ENCODE data around the gene RBM47.

RBM47 gene

GRCh38 chr4:40622913-40623312 is 6.8 kb downstream of the RBM47 start:
- DNase-seq (ENCODE audit: low read depth in 1 of 2, low spot score in 1 of 2): no peak
- H3K27ac ChIP-seq (replicated peaks): no peak overlapping the region
- no peaks in the 10 kb centered on the region for H3K27me3 ChIP-seq (ENCODE audit: insufficient read depth, poor library complexity, severe bottlenecking)
- TF ChIP-seq, protein P1, sequence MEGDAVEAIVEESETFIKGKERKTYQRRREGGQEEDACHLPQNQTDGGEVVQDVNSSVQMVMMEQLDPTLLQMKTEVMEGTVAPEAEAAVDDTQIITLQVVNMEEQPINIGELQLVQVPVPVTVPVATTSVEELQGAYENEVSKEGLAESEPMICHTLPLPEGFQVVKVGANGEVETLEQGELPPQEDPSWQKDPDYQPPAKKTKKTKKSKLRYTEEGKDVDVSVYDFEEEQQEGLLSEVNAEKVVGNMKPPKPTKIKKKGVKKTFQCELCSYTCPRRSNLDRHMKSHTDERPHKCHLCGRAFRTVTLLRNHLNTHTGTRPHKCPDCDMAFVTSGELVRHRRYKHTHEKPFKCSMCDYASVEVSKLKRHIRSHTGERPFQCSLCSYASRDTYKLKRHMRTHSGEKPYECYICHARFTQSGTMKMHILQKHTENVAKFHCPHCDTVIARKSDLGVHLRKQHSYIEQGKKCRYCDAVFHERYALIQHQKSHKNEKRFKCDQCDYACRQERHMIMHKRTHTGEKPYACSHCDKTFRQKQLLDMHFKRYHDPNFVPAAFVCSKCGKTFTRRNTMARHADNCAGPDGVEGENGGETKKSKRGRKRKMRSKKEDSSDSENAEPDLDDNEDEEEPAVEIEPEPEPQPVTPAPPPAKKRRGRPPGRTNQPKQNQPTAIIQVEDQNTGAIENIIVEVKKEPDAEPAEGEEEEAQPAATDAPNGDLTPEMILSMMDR (IDR thresholded peaks at IDR 0.05; ENCODE audit: insufficient read depth, low read length): no peak
- TF ChIP-seq, protein P2, sequence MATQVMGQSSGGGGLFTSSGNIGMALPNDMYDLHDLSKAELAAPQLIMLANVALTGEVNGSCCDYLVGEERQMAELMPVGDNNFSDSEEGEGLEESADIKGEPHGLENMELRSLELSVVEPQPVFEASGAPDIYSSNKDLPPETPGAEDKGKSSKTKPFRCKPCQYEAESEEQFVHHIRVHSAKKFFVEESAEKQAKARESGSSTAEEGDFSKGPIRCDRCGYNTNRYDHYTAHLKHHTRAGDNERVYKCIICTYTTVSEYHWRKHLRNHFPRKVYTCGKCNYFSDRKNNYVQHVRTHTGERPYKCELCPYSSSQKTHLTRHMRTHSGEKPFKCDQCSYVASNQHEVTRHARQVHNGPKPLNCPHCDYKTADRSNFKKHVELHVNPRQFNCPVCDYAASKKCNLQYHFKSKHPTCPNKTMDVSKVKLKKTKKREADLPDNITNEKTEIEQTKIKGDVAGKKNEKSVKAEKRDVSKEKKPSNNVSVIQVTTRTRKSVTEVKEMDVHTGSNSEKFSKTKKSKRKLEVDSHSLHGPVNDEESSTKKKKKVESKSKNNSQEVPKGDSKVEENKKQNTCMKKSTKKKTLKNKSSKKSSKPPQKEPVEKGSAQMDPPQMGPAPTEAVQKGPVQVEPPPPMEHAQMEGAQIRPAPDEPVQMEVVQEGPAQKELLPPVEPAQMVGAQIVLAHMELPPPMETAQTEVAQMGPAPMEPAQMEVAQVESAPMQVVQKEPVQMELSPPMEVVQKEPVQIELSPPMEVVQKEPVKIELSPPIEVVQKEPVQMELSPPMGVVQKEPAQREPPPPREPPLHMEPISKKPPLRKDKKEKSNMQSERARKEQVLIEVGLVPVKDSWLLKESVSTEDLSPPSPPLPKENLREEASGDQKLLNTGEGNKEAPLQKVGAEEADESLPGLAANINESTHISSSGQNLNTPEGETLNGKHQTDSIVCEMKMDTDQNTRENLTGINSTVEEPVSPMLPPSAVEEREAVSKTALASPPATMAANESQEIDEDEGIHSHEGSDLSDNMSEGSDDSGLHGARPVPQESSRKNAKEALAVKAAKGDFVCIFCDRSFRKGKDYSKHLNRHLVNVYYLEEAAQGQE (IDR thresholded peaks at IDR 0.05; ENCODE audit: insufficient replicate concordance, low read depth): no peak
- TF ChIP-seq POLR2AphosphoS5 (IDR thresholded peaks at IDR 0.05; ENCODE audit: low read depth): no peak
- TF ChIP-seq SPI1 (IDR thresholded peaks at IDR 0.05; ENCODE audit: borderline replicate concordance, low read depth): no peak
- no peak for TF ChIP-seq GABPA (IDR thresholded peaks at IDR 0.05; ENCODE audit: low read depth)
- H3K4me3 ChIP-seq (replicated peaks; ENCODE audit: insufficient read depth, low read length): no peak overlapping the region

- DNase-seq (ENCODE audit: low read depth in 1 of 2, low spot score in 1 of 2): peak; percentile 98 to 99
- TF ChIP-seq POLR2AphosphoS5 (IDR thresholded peaks at IDR 0.05; ENCODE audit: low read depth): peak; percentile 97
- TF ChIP-seq, protein P2 (IDR thresholded peaks at IDR 0.05; ENCODE audit: insufficient replicate concordance, low read depth): no peak
- peak; percentile 70; the same call in 1 of the 2 replicates for TF ChIP-seq GABPA (IDR thresholded peaks at IDR 0.05; ENCODE audit: low read depth)
- peak; percentile 100 for TF ChIP-seq SPI1 (IDR thresholded peaks at IDR 0.05; ENCODE audit: borderline replicate concordance, low read depth)
- TF ChIP-seq, protein P1 (IDR thresholded peaks at IDR 0.05; ENCODE audit: insufficient read depth, low read length): no peak
- Histone ChIP-seq H3K27ac (replicated peaks) (peak overlapping the region; percentile 64), H3K4me3 (replicated peaks; ENCODE audit: insufficient read depth, low read length) (no peak overlapping the region), H3K27me3 (ENCODE audit: insufficient read depth, poor library complexity, severe bottlenecking) (no peaks in the 10 kb centered on the region)
These were observed 7.8 kb downstream of the RBM47 start for GRCh38 chr4:40621592-40622512.

- DNase-seq (ENCODE audit: low read depth in 1 of 2, low spot score in 1 of 2): no peak
- no peak for TF ChIP-seq POLR2AphosphoS5 (IDR thresholded peaks at IDR 0.05; ENCODE audit: low read depth)
- no peak for TF ChIP-seq SPI1 (IDR thresholded peaks at IDR 0.05; ENCODE audit: borderline replicate concordance, low read depth)
- no peak for TF ChIP-seq GABPA (IDR thresholded peaks at IDR 0.05; ENCODE audit: low read depth)
- TF ChIP-seq, protein P2 (IDR thresholded peaks at IDR 0.05; ENCODE audit: insufficient replicate concordance, low read depth): no peak
- TF ChIP-seq, protein P1 (IDR thresholded peaks at IDR 0.05; ENCODE audit: insufficient read depth, low read length): no peak
These were observed 8.5 kb downstream of the RBM47 start for GRCh38 chr4:40621229-40621591.

More at GRCh38 chr4:40621229-40621591, 8.5 kb downstream of the RBM47 start:
- no peaks in the 10 kb centered on the region for H3K27me3 ChIP-seq (ENCODE audit: insufficient read depth, poor library complexity, severe bottlenecking)
- peak overlapping the region; percentile 37 for H3K27ac ChIP-seq (replicated peaks)
- no peak overlapping the region for H3K4me3 ChIP-seq (replicated peaks; ENCODE audit: insufficient read depth, low read length)
